Activated gamma-delta T cell treated with anti-CD3 and anti-CD28 coated beads, Interleukin-2, amount 50 U/mL, for 16 hours (primary cell): ENCODE measurements around the gene TEX14.
"Not testable (repeated sequence)": the region's sequence is repeated elsewhere in the genome, so short reads cannot be mapped to it uniquely, and the experiment has no call there.

Experiments used
- DNase-seq: peaks from one replicate; pipeline ENCODE4 v3.0.0-alpha.2; 2020; ENCODE audit warnings: low read depth

The TEX14 gene

DNA sequence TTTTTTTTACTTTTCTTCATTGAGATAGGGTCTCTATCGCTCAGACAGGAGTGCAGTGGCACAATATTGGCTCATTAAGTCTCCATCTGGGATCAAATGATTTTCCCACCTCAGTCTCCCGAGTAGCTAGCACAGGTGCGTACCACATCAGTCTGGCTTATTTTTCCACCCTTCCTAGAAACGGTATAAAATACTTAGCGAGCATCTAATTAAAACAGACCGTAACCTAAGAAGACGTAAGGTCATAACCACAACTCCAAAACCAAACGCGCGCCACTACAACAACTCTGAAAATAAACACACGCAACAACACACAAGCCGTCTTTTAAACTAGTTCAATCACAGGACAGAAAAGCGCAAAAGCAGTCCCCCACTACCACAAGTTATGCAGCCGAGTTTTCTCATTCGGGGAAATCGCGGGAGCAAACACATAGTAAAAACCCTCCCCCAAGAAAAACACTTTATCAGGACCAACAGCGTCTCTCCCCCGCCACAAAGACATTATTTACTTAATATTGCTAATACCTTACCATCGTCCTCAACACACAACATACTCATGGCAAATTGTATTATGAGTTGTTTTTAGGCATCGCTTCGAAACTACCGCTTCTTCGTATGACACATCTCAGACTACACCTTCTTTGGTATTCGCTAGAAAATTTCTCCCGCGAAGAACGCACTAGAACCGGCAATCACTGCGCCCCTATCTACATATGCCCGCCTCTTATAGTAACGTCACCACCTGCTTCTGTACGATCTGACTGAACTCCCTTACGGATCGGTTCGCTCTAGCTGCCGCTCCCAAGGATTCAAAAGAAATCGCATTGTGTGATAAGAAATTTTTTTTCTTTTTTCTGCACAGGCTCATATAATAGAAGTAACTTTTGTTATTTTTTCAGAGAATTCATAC lies 32.8 kb downstream of the TEX14 start:
- DNase-seq, result peak; percentile 60

DNA sequence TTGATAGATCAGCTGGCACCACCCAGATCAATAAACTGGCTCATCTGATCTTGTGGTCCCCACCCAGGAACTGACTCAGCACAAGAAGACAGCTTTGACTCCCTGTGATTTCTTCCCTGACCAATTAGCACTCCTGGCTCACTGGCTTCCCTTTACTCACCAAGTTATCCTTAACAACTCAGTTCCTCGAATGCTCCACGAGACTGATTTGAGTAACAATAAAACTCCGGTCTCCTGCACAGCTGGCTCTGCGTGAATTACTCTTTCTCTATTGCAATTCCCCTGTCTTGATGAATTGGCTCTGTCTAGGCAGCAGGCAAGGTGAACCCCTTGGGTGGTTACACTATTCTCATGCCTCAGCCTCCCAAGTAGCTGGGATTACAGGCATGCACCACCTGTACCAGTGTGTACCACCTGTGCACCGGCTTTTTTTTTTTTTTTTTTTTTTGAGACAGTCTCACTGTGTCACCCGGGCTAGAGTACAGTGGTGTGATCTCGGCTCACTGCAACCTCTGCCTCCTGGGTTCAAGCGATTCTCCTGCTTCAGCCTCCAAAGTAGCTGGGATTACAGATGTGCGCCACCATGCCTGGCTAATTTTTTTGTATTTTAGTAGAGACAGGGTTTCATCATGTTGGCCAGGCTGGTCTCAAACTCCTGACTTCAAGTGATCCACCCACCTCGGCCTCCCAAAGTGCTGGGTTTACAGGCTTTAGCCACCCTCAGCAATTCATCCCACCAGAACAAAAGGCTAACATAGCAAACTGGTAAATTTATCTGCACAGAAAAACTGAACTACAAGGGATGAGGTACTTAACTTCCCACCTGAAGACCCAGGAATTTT lies 33.7 kb downstream of the TEX14 start:
- DNase-seq, result not testable (repeated sequence)

DNA sequence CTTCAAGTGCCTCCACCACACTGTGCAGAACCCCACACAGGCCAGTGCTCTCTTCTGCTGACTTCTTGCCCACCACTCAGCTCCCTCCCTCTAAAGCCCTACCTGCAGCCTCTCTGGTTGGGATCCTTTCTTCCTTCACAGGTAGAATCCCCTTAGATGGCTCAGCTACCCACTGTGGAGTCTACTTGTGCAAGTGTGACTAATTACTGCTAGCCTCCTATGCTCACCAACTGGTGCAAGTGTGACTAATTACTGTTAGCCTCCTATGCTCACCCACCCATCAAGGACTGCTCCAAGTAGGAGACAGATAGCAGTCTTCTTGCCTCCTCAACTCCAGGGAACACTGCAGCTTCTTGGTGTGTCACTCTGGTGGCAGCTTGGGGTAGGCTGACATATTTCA lies 43.6 kb downstream of the TEX14 start:
- no peak for DNase-seq

DNA sequence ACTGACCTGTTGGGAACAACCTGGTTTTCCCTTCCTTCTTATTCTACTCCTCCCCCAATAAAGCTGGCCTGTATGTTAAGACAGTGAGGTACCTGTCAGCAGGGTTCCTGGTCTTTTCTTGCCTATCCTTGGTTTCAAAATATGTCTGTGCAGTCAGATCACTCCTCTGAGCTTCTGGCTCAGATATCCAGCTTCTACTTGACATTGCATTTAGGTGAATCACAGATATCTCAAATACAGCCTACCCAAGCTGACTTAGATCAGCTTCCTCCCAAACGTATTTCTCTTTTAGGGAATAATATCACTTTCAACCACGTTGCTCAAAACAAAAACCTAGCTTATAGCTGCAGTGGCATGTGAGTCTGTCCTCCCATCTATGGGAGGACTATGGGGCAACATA lies 48.7 kb downstream of the TEX14 start:
- DNase-seq, result no peak

DNA sequence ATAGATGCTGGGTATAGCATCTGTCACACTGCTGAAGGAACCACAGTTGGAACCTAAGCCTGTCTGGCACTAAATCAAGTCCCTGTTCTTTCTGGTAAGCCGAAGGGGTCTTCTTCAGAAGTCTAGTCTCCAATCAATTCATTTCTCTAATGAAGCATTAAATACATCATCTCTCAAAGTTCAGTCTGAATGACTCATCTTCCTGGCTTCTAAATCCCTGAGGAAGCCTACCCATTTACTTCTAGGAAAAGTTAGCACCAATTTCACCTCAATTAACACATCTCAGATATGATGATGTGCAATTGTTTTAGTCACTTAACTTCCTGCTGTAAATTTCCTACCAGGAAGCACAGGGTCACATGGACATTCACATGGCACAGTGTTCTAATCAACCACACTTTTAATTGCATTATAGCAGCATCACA lies 49.9 kb downstream of the TEX14 start:
- no peak for DNase-seq

DNA sequence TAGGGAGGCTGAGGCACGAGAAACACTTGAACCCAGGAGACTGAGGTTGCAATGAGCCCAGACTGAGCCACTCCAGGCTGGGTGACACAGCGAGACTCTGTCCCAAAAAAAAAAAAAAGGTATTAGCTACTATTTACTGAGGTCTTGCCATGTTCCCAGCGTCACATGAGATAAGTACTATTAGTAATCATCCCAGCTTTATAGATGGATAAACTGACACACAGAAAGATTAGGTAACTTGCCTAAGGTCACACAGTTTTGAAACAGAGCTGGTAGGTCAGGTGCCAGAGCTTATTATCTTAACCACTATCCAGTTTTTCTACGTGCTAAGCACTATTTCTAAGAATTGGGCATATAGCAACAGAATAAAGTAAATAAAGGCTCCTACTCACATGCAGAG lies 51.6 kb downstream of the TEX14 start:
- DNase-seq, result no peak

DNA sequence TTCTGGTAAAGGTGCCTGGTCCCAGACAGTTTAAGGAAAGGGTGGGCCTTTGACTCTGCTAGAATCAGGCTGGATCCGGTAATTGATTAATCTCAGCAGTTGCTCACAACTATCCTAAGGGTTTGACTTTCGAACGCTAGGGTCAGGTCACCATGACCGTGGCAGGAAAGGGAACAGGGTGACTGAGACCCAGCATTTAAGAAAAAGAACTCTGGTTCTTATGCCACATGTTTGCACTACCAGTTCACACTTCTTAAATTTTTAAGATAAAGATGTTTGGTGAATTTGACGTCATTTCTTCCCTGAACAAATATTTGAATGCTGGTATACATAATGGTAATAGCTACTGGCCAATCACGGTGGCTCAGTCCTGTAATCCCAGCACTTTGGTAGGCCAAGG lies 52.2 kb downstream of the TEX14 start:
- no peak for DNase-seq

DNA sequence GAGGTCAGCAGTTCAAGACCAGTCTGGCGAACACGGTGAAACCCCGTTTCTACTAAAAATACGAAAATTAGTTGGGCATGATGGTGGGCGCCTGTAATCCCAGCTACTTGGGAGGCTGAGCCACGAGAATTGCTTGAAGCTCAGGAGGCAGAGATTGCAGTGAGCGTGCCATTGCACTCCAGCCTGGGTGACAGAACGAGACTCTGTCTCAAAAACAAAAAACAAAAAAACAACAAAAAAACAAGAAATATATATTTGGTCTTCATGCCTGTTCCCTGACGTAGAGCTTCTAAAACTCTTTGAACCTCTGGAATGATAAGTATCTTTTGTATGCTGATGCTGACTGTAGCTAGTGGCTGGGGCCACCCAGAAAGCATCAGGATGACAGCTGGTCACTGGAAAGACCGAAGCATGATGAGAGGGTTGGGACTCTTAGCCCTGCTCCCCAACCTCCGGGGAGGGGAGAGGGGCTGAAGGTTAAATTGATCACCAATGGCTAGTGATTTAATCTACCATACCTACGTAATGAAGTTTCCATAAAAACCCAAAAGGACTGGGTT lies 54.8 kb downstream of the TEX14 start:
- DNase-seq, result no peak

DNA sequence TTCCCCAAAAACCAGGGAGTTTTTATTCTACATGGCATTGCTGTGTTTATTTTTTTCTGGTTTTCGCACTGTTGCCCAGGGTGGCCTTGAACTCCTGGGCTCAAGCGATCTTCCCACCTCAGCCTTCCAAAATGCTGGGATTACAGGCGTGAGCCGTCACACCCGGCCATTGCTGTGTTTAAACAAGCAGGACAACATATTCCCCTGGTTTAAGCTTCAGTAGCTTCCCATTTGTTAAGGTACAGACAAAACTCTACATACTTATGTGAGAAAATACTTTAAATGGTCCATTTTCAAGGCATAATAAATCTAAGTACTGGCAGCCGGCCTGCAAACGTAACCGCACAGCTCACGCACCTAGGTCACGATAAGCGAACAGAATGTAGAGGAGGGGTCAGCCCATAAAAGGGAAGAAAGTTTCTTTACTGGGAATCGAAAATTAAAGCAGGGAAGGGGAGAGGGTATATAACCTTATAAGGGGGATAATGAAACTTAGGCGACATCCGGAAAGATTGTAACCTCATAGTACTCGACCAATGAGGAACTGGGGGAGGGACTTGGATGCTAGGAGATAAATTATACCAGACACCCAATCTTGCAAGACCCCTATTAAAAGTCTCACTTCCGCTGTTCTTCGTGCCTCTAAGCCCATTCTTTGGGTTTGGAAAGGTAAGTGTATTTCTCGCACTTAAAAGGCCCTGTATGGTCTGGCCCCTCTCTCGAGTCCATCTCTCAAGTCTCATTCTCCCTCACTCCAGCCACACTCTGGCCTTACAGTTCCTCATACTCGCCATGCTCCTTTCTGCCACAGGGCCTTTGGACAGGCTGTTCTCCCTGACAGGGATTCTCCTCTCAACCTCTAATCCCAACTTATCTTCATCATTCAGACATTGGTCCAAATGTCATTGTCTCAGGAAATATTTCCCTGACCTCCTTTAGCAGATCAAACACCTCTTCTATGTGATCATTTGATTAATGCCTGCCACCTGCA lies 59.2 kb downstream of the TEX14 start:
- DNase-seq, result no peak

DNA sequence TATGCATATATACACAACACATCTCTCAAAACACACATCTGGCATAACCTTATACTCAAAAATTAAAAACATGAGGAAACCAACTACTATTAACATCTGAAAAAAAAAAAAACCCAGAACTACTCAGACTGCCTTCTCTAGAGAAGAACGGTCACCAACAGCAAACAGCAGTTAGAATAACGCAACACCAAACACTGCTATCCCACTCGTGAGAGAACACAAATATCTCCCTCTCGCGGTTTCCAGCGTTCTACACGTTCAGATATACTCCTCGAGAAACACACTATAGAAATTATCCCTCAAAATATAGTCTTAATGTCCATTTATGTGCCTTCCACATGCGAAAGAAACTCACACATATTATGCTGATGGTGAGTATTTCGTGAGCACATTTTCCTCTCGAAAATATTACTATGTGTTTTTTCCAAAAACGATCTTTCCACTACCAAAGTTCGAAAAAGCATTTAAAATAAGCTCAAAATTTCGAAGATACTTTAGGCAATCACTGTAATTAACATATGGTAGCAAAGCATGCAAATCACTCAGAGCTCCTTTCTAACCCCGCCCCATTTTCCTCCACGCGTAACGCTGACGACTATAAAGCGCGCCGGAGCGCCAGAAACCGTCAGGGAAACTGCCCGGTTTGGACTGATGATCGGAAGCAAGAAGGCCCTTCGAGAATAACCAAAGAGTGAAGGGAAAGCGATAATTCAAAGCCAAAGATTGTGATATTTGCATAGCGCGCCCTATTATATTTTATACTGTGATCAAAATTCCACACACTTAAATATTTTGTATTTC lies 60.1 kb downstream of the TEX14 start:
- DNase-seq, result peak; percentile 90

DNA sequence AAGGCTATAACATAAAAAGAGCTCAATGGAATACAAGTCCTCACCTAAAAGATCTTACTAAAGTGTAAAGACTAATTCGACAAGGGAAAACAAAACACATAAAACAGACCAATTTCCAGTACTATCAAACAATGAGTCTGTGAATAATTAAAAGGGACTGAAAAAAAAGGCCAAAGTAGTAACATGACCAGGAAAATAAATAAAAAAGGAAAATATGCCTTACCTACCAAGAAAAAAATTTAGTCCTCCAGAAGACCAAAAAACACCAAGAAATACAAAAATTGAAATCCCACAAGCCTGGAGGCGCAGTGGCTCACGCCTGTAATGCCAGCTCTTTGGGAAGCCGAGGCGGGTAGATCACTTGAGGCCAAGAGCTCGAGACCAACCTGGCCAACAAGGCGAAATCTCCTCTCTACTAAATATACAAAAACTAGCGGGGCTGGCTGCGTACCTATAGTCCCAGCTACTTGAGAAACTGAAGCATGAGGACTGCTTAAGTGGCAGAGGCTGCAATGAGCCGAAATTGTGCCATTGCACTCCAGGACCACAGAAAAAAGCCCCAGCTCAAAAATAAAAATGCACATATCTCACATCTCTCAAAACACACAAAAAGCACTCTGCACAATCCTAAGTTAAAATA lies 60.8 kb downstream of the TEX14 start:
- peak; percentile 5 for DNase-seq

DNA sequence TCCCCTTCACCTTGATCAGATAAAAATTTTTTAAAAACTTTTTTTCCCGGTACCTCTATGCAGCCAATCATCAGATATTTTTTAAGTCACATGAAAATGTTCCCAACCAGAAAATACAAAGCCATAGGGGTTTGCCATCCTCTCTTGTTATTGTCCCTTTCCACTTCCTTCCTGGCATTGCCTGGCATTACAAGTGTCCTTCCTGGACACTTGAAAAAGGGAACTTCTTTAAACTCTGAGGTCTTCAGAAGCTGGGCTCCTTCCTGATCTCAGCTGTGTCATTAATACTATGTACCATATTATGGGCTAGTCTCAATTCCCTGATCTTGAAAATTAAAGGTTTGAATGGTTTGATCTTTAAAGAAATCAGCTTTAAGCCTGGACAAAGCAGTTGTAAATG lies 64.9 kb downstream of the TEX14 start:
- DNase-seq, result no peak

DNA sequence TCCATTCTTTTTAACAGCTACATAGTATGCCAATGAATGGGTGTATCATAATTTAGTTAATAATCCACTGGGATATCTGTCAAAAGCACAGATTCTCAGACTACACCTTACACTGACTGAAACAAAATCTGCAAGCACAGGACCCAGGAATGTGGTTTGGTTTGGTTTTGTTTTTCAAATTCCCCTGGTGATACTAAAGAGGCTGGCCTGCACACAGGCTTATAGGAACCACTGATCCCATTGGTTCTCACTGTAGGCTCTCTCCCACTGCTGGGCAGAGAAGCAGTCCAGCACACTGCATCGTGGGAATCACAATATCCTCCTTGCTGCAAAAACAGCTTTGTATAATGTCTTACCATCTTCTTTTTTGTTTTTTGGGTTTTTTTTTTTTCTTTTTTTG lies 67.1 kb downstream of the TEX14 start:
- DNase-seq, result no peak

DNA sequence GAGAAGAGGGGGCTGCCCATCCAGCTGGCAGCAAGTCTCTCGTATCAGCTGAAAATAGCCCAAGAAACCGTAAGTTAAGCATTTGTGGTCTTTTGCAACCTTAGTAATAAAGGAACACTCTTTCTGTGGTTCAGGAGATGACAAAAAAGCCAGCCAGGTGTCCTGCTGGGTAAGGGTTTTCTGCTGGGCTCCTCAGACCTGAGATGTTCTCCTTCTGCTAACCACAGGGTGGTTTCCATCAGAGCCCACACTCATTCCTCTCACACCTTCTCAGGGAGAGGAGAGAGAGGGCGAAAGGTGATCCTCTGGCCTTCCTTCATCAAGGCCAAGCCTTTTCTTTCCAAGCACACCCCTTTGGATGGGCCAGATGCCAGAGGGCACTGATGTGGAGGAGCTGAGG lies 70.7 kb downstream of the TEX14 start:
- DNase-seq, result no peak

DNA sequence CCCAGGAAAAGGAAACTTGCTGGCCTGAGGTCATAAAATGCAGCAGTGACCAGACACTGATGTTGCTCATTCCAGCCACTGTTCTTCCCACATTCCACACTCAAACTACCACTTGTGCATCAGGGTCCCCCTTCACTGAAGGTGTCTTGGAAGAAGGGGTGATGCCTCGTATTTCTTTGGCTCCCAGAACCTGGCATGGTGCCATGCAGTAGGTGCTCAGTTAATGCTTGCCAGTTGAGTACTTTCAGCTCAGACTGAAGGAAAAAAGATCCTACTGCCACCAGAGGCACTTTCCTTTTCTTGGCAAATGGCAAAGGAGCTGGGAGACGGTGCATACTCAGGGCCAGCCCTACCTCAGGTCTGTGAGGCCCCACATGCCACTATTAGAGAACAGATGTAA lies 73.5 kb downstream of the TEX14 start:
- DNase-seq, result no peak

DNA sequence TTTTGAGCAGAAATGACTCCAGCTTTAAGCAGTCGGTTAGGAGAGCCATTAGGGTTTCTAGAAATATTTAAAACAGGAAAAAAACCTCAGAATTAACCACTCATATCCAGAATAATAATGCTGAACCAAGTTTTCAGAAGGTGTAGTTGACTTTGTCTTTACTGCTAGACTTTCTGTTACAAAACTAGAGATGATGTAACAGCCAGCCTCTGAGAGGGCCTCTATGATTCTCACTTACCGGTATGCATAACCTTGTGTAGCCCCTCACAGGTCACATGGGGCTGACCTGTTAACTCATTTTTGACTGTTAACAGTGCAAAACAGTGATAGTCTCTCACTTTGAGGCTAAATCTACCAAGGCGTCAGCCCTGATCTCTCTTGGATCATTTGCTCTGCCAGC lies 74.3 kb downstream of the TEX14 start:
- no peak for DNase-seq

DNA sequence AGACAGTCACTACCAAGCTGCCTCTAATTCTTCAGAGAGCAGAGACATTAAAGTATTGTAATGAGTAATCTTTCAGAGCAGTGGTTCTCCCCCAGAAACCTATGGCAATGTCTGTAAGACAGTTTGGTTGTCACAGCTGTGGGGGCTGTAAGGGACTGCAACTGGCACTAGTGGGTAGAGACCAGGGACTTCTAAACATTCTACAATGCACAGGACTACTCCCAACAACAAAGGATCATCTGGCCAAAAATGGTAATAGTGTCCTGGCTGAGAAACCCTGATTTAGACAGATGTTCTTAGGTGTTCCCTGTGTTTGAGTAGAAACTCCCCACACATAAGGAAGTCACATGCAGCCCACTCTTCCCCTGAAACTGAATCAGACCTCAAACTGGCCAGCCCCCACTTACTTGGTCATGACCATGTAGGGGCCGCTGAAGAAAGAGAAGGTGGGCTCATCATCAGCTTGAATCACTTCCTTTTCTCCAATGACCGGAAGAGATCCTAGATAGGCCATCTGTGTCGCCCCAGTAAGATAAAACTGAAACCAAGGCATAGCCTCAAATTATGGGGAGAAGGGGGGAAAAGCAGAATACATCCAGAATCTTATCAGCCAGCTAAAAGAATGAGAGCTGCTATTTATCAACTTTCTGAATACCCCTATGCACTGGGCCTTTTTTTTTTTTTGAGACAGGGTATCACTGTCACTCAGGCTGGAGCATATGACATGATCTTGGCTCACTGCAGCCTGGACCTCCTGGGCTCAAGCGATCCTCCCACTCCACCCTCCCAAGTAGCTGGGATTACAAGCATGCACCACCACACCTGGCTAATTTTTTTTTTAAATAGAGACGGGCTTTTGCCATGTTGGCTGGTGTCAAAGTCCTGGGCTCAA lies 75.8 kb downstream of the TEX14 start:
- DNase-seq, result no peak

DNA sequence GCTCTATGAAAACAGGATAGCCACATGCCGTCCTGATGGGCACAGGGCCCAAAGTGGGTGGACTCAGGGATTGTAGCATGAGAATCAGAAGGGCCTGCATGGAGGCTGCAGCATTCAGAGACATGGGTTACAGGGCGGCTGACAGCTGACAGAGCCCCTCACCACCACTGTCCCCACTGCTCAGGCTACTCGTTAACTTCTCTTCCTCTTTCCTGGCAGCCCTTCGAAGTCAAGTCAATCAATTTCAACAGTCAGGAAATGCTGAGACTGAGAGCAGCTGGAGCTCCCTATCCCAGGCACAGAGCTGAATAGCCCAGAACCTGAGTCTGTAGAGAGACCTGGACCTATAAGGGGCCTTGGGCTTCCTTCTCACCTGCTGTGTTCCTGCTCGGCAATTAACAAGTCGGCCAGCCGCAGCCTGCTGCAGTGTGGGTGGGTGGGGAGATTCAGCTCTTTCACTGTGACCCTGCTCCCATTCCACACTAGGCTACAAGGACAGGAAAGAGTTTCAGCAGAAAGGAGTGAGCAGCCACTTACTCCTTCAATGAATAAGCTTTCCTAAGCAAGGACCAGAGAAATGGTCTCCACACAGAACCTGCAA lies 76.9 kb downstream of the TEX14 start:
- DNase-seq, result no peak

DNA sequence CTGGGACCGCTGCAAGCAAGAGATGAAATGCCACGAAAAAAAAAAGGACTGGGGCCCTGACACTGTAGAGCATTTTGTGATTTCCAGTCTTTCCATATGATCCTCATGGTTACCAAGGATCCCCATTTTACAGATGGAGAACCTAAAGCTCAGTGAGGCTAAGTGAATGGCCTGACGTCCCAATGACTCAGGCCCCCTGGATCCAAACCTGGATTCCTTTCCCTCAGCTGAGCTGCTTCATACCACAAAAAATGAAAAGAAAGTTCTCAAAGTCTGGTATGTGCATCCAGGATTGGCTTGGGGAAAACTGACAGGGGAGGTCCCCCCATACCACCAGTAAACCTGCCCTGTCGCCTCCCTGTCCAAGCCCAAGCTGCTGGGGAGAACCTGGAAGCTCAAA lies 80.5 kb downstream of the TEX14 start:
- no peak for DNase-seq
